ENCODE results near the gene COQ3. TPM values are rescaled to one million over a fixed set of nuclear protein-coding genes. Genes with fewer than 3 reads are reported as not detected.

COQ3 gene
- total and polyA plus RNA-seq, 8 donors: 1.1 to 10.8 (median 3.7) TPM

DNA sequence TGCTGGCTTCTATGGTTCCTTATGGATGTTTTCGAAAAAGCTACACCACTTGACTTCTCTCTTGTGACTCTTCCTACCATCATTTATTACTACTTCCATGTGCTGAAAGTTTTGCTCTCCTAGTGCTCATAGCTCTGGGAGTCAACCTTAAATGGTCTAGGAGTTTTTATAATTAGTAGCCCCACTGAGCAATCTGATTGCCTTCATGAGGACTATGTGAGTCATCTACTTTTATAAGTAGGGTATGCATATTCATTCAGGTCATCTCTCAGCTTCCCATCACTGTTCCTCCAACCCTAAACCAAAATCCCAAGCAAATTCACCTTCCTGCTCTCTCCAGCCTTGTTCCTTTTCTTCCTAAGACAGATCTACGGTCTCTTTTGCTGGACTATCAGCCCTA is 27.1 kb downstream of the COQ3 start:
- Histone ChIP-seq H3K36me3 (no peaks in the 10 kb centered on the region), H3K27ac (no peak overlapping the region), H3K4me1 (no peaks in the 10 kb centered on the region), H3K4me3 (no peak overlapping the region), H3K9me3 (no peaks in the 10 kb centered on the region), H3K27me3 (no peaks in the 10 kb centered on the region)
- intact Hi-C loops (cut with DNase I): no loop called here
- no peak for FAIRE-seq
- TF ChIP-seq, protein P1, sequence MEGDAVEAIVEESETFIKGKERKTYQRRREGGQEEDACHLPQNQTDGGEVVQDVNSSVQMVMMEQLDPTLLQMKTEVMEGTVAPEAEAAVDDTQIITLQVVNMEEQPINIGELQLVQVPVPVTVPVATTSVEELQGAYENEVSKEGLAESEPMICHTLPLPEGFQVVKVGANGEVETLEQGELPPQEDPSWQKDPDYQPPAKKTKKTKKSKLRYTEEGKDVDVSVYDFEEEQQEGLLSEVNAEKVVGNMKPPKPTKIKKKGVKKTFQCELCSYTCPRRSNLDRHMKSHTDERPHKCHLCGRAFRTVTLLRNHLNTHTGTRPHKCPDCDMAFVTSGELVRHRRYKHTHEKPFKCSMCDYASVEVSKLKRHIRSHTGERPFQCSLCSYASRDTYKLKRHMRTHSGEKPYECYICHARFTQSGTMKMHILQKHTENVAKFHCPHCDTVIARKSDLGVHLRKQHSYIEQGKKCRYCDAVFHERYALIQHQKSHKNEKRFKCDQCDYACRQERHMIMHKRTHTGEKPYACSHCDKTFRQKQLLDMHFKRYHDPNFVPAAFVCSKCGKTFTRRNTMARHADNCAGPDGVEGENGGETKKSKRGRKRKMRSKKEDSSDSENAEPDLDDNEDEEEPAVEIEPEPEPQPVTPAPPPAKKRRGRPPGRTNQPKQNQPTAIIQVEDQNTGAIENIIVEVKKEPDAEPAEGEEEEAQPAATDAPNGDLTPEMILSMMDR (IDR thresholded peaks at IDR 0.05): no peak
- no peak for DNase-seq
- WGBS, 2 donors: 90 to 91% methylated on average over 2 of the region's 2 CpGs
- ATAC-seq: no peak

- DNase-seq: no peak
These were observed 30.0 kb downstream of the COQ3 start for GRCh38 chr6:99364026-99364425.

GRCh38 chr6:99362678-99363268 is 31.2 kb downstream of the COQ3 start:
- ATAC-seq (no peak), FAIRE-seq (no peak), DNase-seq (no peak)
- no peaks in the 10 kb centered on the region for H3K9me3 ChIP-seq
- no peak overlapping the region for H3K4me3 ChIP-seq
- intact Hi-C loops (cut with DNase I): no loop called here
- H3K27me3 ChIP-seq: no peaks in the 10 kb centered on the region
- WGBS, 2 donors: 83 to 93% methylated on average over 1 of the region's 1 CpG
- no peaks in the 10 kb centered on the region for H3K36me3 ChIP-seq
- TF ChIP-seq, protein P1 (IDR thresholded peaks at IDR 0.05): no peak
- no peaks in the 10 kb centered on the region for H3K4me1 ChIP-seq
- no peak overlapping the region for H3K27ac ChIP-seq

More at GRCh38 chr6:99364026-99364425, 30.0 kb downstream of the COQ3 start:
- intact Hi-C loops (cut with DNase I): no loop called here
- Histone ChIP-seq H3K4me1 (no peaks in the 10 kb centered on the region), H3K27ac (no peak overlapping the region), H3K4me3 (no peak overlapping the region), H3K27me3 (no peaks in the 10 kb centered on the region), H3K9me3 (no peaks in the 10 kb centered on the region), H3K36me3 (no peaks in the 10 kb centered on the region)
- TF ChIP-seq, protein P1 (IDR thresholded peaks at IDR 0.05): no peak
- no peak for ATAC-seq
- FAIRE-seq: no peak
- 69 to 76% methylated on average over 5 of the region's 5 CpGs for WGBS, 2 donors

DNA sequence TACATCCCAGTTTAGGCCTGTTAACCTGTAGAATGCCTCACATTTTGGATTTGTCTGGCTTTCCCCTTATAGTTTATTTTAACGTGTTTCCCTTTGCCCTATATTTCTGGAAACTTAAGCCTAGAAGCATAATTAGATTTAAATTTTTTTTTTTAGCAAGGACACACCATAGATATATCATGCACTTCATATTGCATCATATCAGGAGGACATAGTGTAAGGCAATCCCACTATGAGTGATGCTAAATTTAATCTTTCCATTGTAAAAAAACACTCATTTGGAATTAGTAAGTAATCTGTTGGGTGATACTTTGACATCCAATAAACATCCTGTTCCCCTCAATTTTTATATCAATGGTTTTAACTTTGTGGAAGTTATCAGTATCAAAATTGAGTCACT is 34.2 kb downstream of the COQ3 start:
- H3K4me3 ChIP-seq: no peak overlapping the region
- no peak for FAIRE-seq
- intact Hi-C loops (cut with DNase I): no loop called here
- TF ChIP-seq, protein P1 (IDR thresholded peaks at IDR 0.05): no peak
- no peak for DNase-seq
- no peak overlapping the region for H3K27ac ChIP-seq
- no peaks in the 10 kb centered on the region for H3K36me3 ChIP-seq
- H3K4me1 ChIP-seq: no peaks in the 10 kb centered on the region
- WGBS, 2 donors: 40 to 43% methylated on average over 1 of the region's 1 CpG
- no peaks in the 10 kb centered on the region for H3K27me3 ChIP-seq
- no peaks in the 10 kb centered on the region for H3K9me3 ChIP-seq
- ATAC-seq: no peak

GRCh38 chr6:99356641-99357040 is 37.4 kb downstream of the COQ3 start:
- Histone ChIP-seq H3K27me3 (no peaks in the 10 kb centered on the region), H3K4me3 (no peak overlapping the region), H3K27ac (no peak overlapping the region), H3K4me1 (no peaks in the 10 kb centered on the region), H3K9me3 (no peaks in the 10 kb centered on the region), H3K36me3 (no peaks in the 10 kb centered on the region)
- 38 to 44% methylated on average over 1 of the region's 1 CpG for WGBS, 2 donors
- TF ChIP-seq, protein P1 (IDR thresholded peaks at IDR 0.05): no peak
- no peak for ATAC-seq
- DNase-seq: no peak
- no peak for FAIRE-seq
- intact Hi-C loops (cut with DNase I): no loop called here
